Neural cell (in vitro differentiated cells): ENCODE data around the gene CNGA1. TPM values are rescaled to one million over a fixed set of nuclear protein-coding genes. Genes with fewer than 3 reads are reported as not detected.

Experiments
- H2AFZ ChIP-seq: fragments of 200-600, 300-800 bp; sonication (generic), shearing (Covaris generic); 2 replicates; pipeline ENCODE4 v1.6.0; 2014; ENCODE audit warnings: low read depth, mild to moderate bottlenecking, antibody characterized with exemption, low read length, moderate library complexity
- H3F3A ChIP-seq: fragments of 200-600 bp; shearing (Covaris generic); 2 replicates; pipeline ENCODE4 v1.6.1; 2016; ENCODE audit warnings: mild to moderate bottlenecking, moderate library complexity, mixed read lengths, antibody characterized with exemption, low read length; ENCODE audit not compliant: insufficient read depth, poor library complexity, severe bottlenecking
- H3K27ac ChIP-seq: fragments of 200-600, 300-800 bp; sonication (generic), shearing (Covaris generic); 2 replicates; pipeline ENCODE4 v1.5.1; 2014; ENCODE audit warnings: mild to moderate bottlenecking, low read length, moderate library complexity
- H3K27me3 ChIP-seq: fragments of 300-800, 200-600 bp; sonication (generic), shearing (Covaris generic); 2 replicates; pipeline ENCODE4 v1.6.0; 2014; ENCODE audit warnings: mild to moderate bottlenecking, low read depth, low read length, moderate library complexity; ENCODE audit not compliant: insufficient read depth
- H3K36me3 ChIP-seq: fragments of 300-800, 200-600 bp; sonication (generic), shearing (Covaris generic); 2 replicates; pipeline ENCODE4 v1.5.1; 2014; ENCODE audit warnings: mild to moderate bottlenecking, antibody characterized with exemption, low read length, moderate library complexity; ENCODE audit not compliant: insufficient read depth
- H3K4me2 ChIP-seq: fragments of 300-800, 200-600 bp; sonication (generic), shearing (Covaris generic); 2 replicates; pipeline ENCODE4 v1.6.0; 2014; ENCODE audit warnings: mild to moderate bottlenecking, low read length
- H3K4me3 ChIP-seq: fragments of 300-800, 200-600 bp; sonication (generic), shearing (Covaris generic); 2 replicates; pipeline ENCODE4 v1.5.1; 2014; ENCODE audit warnings: mild to moderate bottlenecking, low read length, moderate library complexity
- H3K79me2 ChIP-seq: fragments of 200-600 bp; shearing (Covaris generic); replicated peaks from 2 replicates; pipeline ENCODE4 v1.6.0; 2014; ENCODE audit warnings: mild to moderate bottlenecking, low read length, moderate library complexity; ENCODE audit not compliant: insufficient read depth
- H3K9ac ChIP-seq: fragments of 300-800, 200-600 bp; sonication (generic), shearing (Covaris generic); 2 replicates; pipeline ENCODE4 v1.6.1; 2016; ENCODE audit warnings: mild to moderate bottlenecking, low read length, mixed read lengths
- H3K9me2 ChIP-seq: fragments of 200-600 bp; shearing (Covaris generic); 2 replicates; pipeline ENCODE4 v1.6.1; 2016; ENCODE audit warnings: mild to moderate bottlenecking, low read length, mixed read lengths; ENCODE audit not compliant: insufficient read depth
- H3K9me3 ChIP-seq: fragments of 200-600, 300-800 bp; sonication (generic), shearing (Covaris generic); 2 replicates; pipeline ENCODE4 v1.6.1; 2016; ENCODE audit warnings: mild to moderate bottlenecking, mixed run types, low read length, moderate library complexity, mixed read lengths
- H4K20me1 ChIP-seq: fragments of 200-600 bp; shearing (Covaris generic); 2 replicates; pipeline ENCODE4 v1.6.1; 2016; ENCODE audit warnings: mild to moderate bottlenecking, mixed run types; ENCODE audit not compliant: insufficient read depth
- EP300 ChIP-seq: fragments of 450-650 bp; conservative IDR thresholded peaks from 2 replicates; pipeline ENCODE4 v1.6.1; 2014; ENCODE audit warnings: antibody characterized with exemption, mild to moderate bottlenecking, moderate library complexity; ENCODE audit not compliant: poor library complexity, severe bottlenecking
- EZH2 ChIP-seq: fragments of 200-600, 300-800 bp; shearing (Covaris generic), sonication (generic); IDR thresholded peaks from 2 replicates; pipeline ENCODE4 v1.6.1; 2014; ENCODE audit warnings: antibody characterized with exemption, low read length, borderline replicate concordance, mild to moderate bottlenecking; ENCODE audit not compliant: insufficient read depth, poor library complexity, severe bottlenecking
- MXI1 ChIP-seq: fragments of 450-650 bp; conservative IDR thresholded peaks from 2 replicates; pipeline ENCODE4 v1.6.1; 2014; ENCODE audit warnings: antibody characterized with exemption, mild to moderate bottlenecking; ENCODE audit not compliant: poor library complexity, severe bottlenecking
- POLR2AphosphoS5 ChIP-seq: IDR thresholded peaks from 2 replicates; pipeline ENCODE4 v1.6.1; 2012
- RAD21 ChIP-seq: fragments of 450-650 bp; conservative IDR thresholded peaks from 2 replicates; pipeline ENCODE4 v1.6.1; 2014; ENCODE audit warnings: antibody characterized with exemption, mild to moderate bottlenecking, moderate library complexity
- SMC3 ChIP-seq: fragments of 450-650 bp; conservative IDR thresholded peaks from 2 replicates; pipeline ENCODE4 v1.6.1; 2014; ENCODE audit warnings: antibody characterized with exemption, mild to moderate bottlenecking, moderate library complexity; ENCODE audit not compliant: poor library complexity
- TAF1 ChIP-seq: IDR thresholded peaks from 2 replicates; pipeline ENCODE4 v1.6.1; 2012; ENCODE audit warnings: low read depth
- polyA plus RNA-seq: library from polyadenylated mRNA; depleted of rRNA; stranded (reverse); fragments of >200 nt; gene quantifications from 2 replicates; pipeline ENCODE4 v1.2.3, GENCODE V29; 2014
- TF ChIP-seq, protein P1 (sequence below): IDR thresholded peaks from 2 replicates; pipeline ENCODE4 v1.6.1; 2012; ENCODE audit warnings: borderline replicate concordance
- TF ChIP-seq, protein P2 (sequence below): fragments of 450-650 bp; IDR thresholded peaks from 2 replicates; pipeline ENCODE4 v1.5.1; 2014; ENCODE audit warnings: antibody characterized with exemption, mild to moderate bottlenecking, moderate library complexity; ENCODE audit not compliant: poor library complexity, severe bottlenecking

CNGA1 gene
- polyA plus RNA-seq, 1 donor from 2014 or later = not detected

DNA sequence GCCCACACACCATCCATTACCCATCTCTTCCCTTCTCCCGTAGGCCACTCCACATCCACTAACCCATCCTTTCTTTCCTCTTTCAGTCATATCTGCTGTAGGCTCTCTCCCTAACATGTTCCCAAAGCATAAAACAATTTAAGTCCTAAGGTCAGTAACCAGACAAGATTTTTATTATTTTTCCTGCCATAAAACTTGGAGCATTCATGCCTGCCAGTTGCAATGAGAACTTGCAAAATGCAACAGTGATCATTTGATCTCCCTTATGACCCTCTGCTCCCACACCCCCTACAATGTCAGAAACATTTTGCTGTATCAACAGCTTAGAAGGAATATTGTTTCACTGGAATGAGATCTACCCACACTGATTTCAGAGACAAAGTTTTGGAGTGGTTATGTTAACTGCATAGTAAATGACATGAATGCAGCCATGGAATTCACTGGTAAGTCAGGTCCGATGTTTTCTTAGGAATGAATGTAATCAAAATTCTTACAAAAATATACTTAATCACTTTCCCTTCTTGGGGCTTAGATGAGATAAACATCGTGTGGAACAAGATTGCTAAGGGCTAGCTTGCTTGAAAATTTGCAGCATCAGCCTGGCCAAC lies 5.8 kb upstream of the CNGA1 start:
- no peak for TF ChIP-seq TAF1
- no peak for TF ChIP-seq EP300
- TF ChIP-seq EZH2 = no peak
- TF ChIP-seq RAD21 = no peak
- TF ChIP-seq, protein P1, sequence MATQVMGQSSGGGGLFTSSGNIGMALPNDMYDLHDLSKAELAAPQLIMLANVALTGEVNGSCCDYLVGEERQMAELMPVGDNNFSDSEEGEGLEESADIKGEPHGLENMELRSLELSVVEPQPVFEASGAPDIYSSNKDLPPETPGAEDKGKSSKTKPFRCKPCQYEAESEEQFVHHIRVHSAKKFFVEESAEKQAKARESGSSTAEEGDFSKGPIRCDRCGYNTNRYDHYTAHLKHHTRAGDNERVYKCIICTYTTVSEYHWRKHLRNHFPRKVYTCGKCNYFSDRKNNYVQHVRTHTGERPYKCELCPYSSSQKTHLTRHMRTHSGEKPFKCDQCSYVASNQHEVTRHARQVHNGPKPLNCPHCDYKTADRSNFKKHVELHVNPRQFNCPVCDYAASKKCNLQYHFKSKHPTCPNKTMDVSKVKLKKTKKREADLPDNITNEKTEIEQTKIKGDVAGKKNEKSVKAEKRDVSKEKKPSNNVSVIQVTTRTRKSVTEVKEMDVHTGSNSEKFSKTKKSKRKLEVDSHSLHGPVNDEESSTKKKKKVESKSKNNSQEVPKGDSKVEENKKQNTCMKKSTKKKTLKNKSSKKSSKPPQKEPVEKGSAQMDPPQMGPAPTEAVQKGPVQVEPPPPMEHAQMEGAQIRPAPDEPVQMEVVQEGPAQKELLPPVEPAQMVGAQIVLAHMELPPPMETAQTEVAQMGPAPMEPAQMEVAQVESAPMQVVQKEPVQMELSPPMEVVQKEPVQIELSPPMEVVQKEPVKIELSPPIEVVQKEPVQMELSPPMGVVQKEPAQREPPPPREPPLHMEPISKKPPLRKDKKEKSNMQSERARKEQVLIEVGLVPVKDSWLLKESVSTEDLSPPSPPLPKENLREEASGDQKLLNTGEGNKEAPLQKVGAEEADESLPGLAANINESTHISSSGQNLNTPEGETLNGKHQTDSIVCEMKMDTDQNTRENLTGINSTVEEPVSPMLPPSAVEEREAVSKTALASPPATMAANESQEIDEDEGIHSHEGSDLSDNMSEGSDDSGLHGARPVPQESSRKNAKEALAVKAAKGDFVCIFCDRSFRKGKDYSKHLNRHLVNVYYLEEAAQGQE = no peak
- TF ChIP-seq MXI1 = no peak
- Histone ChIP-seq H3K9ac (no peak overlapping the region), H3K27me3 (peaks cover 24% of the 10 kb centered on the region), H3F3A (no peaks in the 10 kb centered on the region), H3K4me2 (no peak overlapping the region), H3K27ac (no peak overlapping the region), H3K79me2 (no peaks in the 10 kb centered on the region), H3K4me3 (no peak overlapping the region), H3K9me3 (no peaks in the 10 kb centered on the region), H2AFZ (no peak overlapping the region), H3K36me3 (no peaks in the 10 kb centered on the region), H4K20me1 (no peaks in the 10 kb centered on the region), H3K9me2 (no peaks in the 10 kb centered on the region)

DNA sequence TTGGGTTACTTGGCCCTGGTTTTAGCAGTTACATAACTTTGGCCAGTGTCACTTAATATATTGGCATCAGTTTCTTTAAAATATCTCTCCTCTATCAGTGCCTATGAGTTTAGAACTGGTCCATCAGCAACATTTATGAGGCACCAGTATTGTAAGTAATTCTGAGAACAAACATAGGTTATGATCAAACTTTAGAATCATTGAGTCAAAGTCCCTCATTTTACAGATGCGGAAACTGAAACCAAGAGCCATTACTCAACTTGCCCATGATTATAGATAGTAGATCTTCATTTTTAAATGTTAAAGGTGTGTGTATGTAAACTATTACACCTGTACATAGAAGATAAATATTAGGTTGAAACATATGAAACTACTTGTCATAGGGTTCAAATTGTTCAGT lies 4.6 kb upstream of the CNGA1 start:
- TF ChIP-seq, protein P1 = no peak
- TF ChIP-seq TAF1 (no peak), EP300 (no peak), POLR2AphosphoS5 (no peak), MXI1 (no peak), EZH2 (no peak), SMC3 (no peak), RAD21 (no peak)
- TF ChIP-seq, protein P2, sequence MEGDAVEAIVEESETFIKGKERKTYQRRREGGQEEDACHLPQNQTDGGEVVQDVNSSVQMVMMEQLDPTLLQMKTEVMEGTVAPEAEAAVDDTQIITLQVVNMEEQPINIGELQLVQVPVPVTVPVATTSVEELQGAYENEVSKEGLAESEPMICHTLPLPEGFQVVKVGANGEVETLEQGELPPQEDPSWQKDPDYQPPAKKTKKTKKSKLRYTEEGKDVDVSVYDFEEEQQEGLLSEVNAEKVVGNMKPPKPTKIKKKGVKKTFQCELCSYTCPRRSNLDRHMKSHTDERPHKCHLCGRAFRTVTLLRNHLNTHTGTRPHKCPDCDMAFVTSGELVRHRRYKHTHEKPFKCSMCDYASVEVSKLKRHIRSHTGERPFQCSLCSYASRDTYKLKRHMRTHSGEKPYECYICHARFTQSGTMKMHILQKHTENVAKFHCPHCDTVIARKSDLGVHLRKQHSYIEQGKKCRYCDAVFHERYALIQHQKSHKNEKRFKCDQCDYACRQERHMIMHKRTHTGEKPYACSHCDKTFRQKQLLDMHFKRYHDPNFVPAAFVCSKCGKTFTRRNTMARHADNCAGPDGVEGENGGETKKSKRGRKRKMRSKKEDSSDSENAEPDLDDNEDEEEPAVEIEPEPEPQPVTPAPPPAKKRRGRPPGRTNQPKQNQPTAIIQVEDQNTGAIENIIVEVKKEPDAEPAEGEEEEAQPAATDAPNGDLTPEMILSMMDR = no peak
- Histone ChIP-seq H3K36me3 (no peaks in the 10 kb centered on the region), H2AFZ (no peak overlapping the region), H3F3A (no peaks in the 10 kb centered on the region), H3K9ac (no peak overlapping the region), H3K9me3 (no peaks in the 10 kb centered on the region), H3K4me3 (no peak overlapping the region), H3K27me3 (peaks cover 32% of the 10 kb centered on the region), H4K20me1 (no peaks in the 10 kb centered on the region), H3K4me2 (no peak overlapping the region), H3K79me2 (no peaks in the 10 kb centered on the region), H3K27ac (no peak overlapping the region), H3K9me2 (no peaks in the 10 kb centered on the region)
